HepG2 (cell line): ENCODE measurements around the gene UGT1A4. TPM values are rescaled to one million over a fixed set of nuclear protein-coding genes. Genes with fewer than 3 reads are reported as not detected.

Experiments used
- AGO1 ChIP-seq: fragments of 200-400 bp; formaldehyde crosslinking; IDR thresholded peaks from 2 replicates; pipeline ENCODE4 v1.6.1; 2017; ENCODE audit warnings: mild to moderate bottlenecking, low read depth, low read length, moderate library complexity; ENCODE audit not compliant: poor library complexity, severe bottlenecking
- BRF2 ChIP-seq: sonication (generic); formaldehyde crosslinking; IDR thresholded peaks from 2 replicates; pipeline ENCODE4 v1.8.1; 2022; ENCODE audit warnings: mild to moderate bottlenecking, missing genetic modification reagents
- DR1 ChIP-seq: sonication (generic); formaldehyde crosslinking; IDR thresholded peaks from 2 replicates; pipeline ENCODE4 v1.8.0; 2021; ENCODE audit warnings: mild to moderate bottlenecking, missing genetic modification reagents, inconsistent platforms
- HBP1 ChIP-seq: IDR thresholded peaks from 2 replicates; pipeline ENCODE4 v1.6.1; 2016; ENCODE audit warnings: low read depth, control low read depth
- MYC ChIP-seq: sonication (generic); formaldehyde crosslinking; IDR thresholded peaks from 2 replicates; pipeline ENCODE4 v1.9.0; 2021; ENCODE audit warnings: missing genetic modification reagents, borderline replicate concordance
- NR2F2 ChIP-seq: IDR thresholded peaks from 2 replicates; pipeline ENCODE4 v1.6.1; 2012; ENCODE audit warnings: low read depth, inconsistent platforms, borderline replicate concordance
- PRDM15 ChIP-seq: sonication (generic); formaldehyde crosslinking; IDR thresholded peaks from 2 replicates; pipeline ENCODE4 v1.4.0; 2020; ENCODE audit warnings: missing genetic modification reagents
- RNF2 ChIP-seq: fragments of 450-650 bp; conservative IDR thresholded peaks from 2 replicates; pipeline ENCODE4 v1.6.1; 2016; ENCODE audit warnings: low read depth
- SP4 ChIP-seq: sonication (generic); formaldehyde crosslinking; IDR thresholded peaks from 2 replicates; pipeline ENCODE4 v1.8.1; 2023; ENCODE audit warnings: mild to moderate bottlenecking, missing genetic modification reagents
- SRSF9 ChIP-seq: fragments of 200-400 bp; formaldehyde crosslinking; IDR thresholded peaks from 2 replicates; pipeline ENCODE4 v1.6.1; 2018; ENCODE audit warnings: borderline replicate concordance, mild to moderate bottlenecking, low read depth, low read length; ENCODE audit not compliant: insufficient read depth, poor library complexity, severe bottlenecking
- ZBTB49 ChIP-seq: sonication (generic); formaldehyde crosslinking; IDR thresholded peaks from 2 replicates; pipeline ENCODE4 v1.4.0; 2020; ENCODE audit warnings: missing genetic modification reagents, borderline replicate concordance
- ZC3H4 ChIP-seq: sonication (generic); formaldehyde crosslinking; IDR thresholded peaks from 2 replicates; pipeline ENCODE4 v1.4.0; 2020; ENCODE audit warnings: missing genetic modification reagents, borderline replicate concordance
- ZNF180 ChIP-seq: sonication (generic); formaldehyde crosslinking; IDR thresholded peaks from 2 replicates; pipeline ENCODE4 v1.4.0; 2020; ENCODE audit warnings: low read depth, missing genetic modification reagents, borderline replicate concordance
- ZNF205 ChIP-seq: IDR thresholded peaks from 2 replicates; pipeline ENCODE4 v1.6.1; 2018; ENCODE audit warnings: missing biosample characterization, missing genetic modification reagents
- ZNF207 ChIP-seq: fragments of 450-650 bp; IDR thresholded peaks from 2 replicates; pipeline ENCODE4 v1.6.1; 2016; ENCODE audit warnings: antibody characterized with exemption, borderline replicate concordance
- ZNF232 ChIP-seq: sonication (generic); formaldehyde crosslinking; IDR thresholded peaks from 2 replicates; pipeline ENCODE4 v1.4.0; 2020; ENCODE audit warnings: missing genetic modification reagents, borderline replicate concordance
- ZNF24 ChIP-seq: fragments of 450-650 bp; IDR thresholded peaks from 2 replicates; pipeline ENCODE4 v1.6.1; 2017; ENCODE audit warnings: antibody characterized with exemption, mild to moderate bottlenecking
- ZNF264 ChIP-seq: sonication (generic); formaldehyde crosslinking; IDR thresholded peaks from 2 replicates; pipeline ENCODE4 v1.4.0; 2020; ENCODE audit warnings: missing genetic modification reagents
- ZNF501 ChIP-seq: sonication (generic); formaldehyde crosslinking; IDR thresholded peaks from 2 replicates; pipeline ENCODE4 v1.5.1; 2020; ENCODE audit warnings: mild to moderate bottlenecking, moderate library complexity, missing genetic modification reagents
- ZNF576 ChIP-seq: sonication (generic); formaldehyde crosslinking; IDR thresholded peaks from 2 replicates; pipeline ENCODE4 v1.4.0; 2020; ENCODE audit warnings: mild to moderate bottlenecking, missing genetic modification reagents
- polyA plus RNA-seq, 8 experiments: library from polyadenylated mRNA; depleted of rRNA in 3 of 8; stranded (reverse) in 7 of 8; unstranded in 1 of 8; fragments of >200 nt; fragmentation: Illumina TruSeq in 4 of 8; extraction: Trizol in 4 of 8; gene quantifications; 2 replicates each; pipeline versions ENCODE4 v1.2.1 to v1.2.3, GENCODE V29; 2011 to 2016; ENCODE audit warnings: low read depth in 4 of 8, missing spikeins in 1 of 8, mixed read lengths in 1 of 8; ENCODE audit not compliant: insufficient read depth in 1 of 8
- total RNA-seq, 5 experiments: library from RNA; depleted of rRNA; stranded (reverse); fragments of >200 nt; fragmentation: Illumina TruSeq; extraction: Trizol; gene quantifications; 2 replicates each; pipeline ENCODE4 v1.2.3, GENCODE V29; 2016; ENCODE audit warnings: low read depth in 1 of 5

UGT1A4 gene
- total and polyA plus RNA-seq, 2 of the 13 experiments (the other 11 are each of a cell fraction or from before 2014, with no cell fraction given): not detected

- TF ChIP-seq PRDM15 (no peak), ZNF576 (no peak), DR1 (CRISPR knock-in tag) (no peak), BRF2 (CRISPR knock-in tag) (peak; percentile 82), NR2F2 (peak; percentile 100), AGO1 (no peak), ZBTB49 (CRISPR knock-in tag) (no peak), ZNF501 (CRISPR knock-in tag) (no peak), ZNF24 (peak; percentile 51; the same call in 1 of the 2 replicates), MYC (CRISPR knock-in tag) (no peak), ZNF180 (CRISPR knock-in tag) (no peak), ZNF205 (peak; percentile 86; the same call in 1 of the 2 replicates), RNF2 (0 out of 2 replicates have a peak, but pooled peaks have one; percentile 2), SRSF9 (no peak), HBP1 (CRISPR knock-in tag) (peak; percentile 83; the same call in 1 of the 2 replicates), ZNF264 (peak; percentile 93), ZC3H4 (CRISPR knock-in tag) (no peak), ZNF232 (CRISPR knock-in tag) (peak; percentile 85; the same call in 1 of the 2 replicates), SP4 (CRISPR knock-in tag) (no peak; the same call in 1 of the 2 replicates), ZNF207 (no peak)
Measured at GRCh38 chr2:233745073-233745755, 26.7 kb downstream of the UGT1A4 start (continued).
